GM18519 (cell line): ENCODE data around the gene TPST2.

ENCODE experiments used
- ATAC-seq: cut with Tn5 transposase; IDR thresholded peaks from one replicate; pipeline ENCODE4 v1.9.1; 2021; ENCODE audit warnings: mild to moderate bottlenecking, moderate library complexity; ENCODE audit not compliant: unreplicated experiment, low FRiP score

TPST2 gene

DNA sequence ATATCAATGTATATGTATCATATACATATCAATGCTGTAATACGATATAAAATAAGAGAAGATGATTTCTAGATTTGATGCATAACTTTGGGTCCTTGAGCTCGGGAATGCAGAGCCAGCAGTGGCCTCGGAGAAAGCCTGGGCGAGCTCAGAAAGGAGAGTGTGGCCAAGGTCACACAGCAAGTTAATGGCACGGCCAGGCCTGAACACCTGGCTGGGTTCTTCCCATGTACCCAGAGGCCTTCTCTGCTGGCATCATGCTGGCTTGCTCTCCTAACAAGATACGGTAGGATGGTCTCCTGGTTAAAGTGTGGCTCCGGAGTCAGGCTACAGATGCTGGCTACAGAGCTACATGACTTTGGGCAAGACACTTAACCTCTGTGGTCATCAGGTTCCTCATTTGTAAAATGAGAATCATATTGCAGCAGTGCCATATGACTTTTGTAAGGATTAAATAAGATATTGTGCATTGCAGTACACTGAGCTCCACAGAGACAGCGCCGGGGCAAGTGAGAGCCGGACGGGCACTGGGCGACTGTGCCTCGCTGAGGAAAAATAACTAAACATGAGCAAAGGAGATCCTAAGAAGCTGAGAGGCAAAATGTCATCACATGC lies 29.9 kb downstream of the TPST2 start:
- no peak for ATAC-seq

DNA sequence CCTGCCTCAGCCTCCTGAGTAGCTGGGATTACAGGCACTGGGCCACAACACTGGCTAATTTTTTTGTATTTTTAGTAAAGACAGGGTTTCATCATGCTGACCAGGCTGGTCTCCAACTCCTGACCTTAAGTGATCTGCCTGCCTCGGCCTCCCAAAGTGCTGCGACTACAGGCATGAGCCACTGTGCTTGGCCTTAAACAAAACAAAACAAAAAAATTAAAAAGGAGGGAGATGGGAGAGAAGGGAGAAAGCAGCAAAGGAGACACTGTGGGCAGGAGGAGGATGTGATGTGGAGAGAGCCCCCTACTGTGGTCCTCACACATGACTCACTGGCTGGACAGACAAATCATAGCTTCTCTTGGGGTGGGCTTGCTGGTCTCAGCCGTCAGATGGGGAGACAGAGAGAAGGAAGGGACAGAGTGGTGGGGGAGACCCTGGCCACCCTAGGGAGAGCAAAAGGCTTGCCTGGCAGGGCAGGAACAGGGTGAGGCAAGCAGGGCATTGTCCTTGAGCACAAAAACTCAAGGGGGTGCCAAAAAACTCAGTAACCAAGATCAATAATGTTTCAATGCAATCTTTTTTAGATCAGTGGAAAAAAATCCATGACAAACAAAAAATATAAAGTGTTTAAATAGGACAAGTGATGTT lies 31.6 kb downstream of the TPST2 start:
- ATAC-seq: no peak

DNA sequence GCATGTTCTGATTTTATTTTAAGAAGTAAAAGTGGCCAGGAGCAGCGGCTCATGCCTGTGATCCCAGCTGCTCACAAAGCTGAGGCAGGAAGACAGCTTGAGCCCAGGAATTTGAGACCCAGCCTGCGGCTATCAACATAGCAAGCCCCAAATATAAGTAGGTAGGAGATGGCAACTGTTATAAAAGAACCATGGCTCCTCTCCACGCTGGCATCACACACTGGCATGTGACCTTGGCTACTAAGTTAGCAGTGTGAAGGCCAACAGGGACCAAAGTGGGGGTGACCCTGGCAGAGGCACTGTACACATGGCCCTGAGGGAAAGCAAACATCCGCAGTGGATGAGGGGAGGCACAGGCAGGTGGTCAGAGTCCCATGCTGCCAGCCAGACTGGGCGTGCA lies 33.0 kb downstream of the TPST2 start:
- ATAC-seq: no peak

GRCh38 chr22:26555478-26555877 lies 34.5 kb downstream of the TPST2 start:
- no peak for ATAC-seq

DNA sequence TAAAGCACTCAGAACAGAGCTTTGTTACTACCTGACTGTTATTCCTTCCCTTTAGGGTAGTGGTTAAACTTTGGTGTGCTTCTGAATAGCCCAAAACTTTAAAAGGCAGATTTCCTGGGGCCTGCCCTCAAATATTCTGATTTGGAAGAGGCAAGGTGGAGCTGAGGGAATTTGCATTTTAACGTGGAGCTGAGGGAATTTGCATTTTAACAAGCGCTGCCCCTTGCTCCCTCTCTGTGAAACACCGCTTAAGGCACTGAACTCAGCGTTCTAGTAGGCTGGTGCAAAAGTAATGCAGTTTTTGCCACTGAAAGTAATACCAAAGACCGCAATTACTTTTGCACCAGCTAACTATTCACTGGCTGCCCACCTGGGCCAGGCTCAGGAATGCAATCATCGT lies 35.0 kb downstream of the TPST2 start:
- no peak for ATAC-seq

DNA sequence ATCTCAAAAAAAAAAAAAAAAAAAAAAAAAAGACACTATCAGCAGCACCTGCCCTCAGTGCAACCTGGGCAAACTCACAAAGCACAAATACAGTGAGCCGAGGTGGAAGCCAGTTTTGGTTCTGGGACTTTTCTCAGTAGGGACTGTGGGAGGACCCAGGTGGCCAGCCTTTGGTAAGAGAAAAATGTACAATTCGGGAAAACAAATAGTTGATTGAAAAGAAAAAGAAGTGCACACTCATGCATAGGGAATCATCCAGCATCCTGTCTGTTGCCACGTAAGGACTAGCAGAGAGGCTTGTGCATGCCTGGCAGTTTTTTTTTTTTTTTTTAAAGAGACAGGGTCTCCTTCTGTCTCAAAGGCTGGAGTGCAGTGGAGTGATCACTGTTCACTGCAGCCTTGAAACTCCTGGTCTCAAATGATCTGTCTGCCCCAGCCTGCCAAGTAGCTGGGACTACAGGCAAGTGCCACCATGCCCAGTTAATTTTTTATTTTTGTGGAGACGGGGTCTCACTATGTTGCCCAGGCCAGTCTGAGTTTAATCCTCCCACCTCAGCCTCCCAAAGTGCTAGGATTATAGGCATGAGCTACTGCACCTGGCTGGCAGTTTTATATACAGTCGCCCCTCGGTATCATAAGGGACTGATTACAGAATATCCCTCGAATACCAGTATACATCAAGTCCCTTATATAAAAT lies 36.7 kb downstream of the TPST2 start:
- ATAC-seq: no peak

DNA sequence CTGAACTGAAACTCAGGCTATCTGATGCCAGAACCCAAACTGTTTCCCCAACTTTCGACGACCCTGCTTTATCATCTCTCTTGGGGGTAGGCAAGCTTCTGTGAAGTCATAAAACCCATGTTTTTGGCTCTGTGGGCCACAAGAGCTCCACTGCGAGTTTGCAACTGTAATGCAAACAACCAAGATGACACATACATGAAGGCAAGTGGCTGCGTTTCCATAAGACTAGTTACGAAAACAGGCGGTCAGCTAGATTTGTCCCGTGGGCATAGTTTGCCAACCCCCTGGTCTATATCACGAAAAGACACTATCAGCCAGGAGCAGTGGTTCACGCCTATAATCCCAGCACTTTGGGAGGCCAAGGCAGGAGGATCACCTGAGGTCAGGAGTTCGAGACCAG lies 37.5 kb downstream of the TPST2 start:
- ATAC-seq: no peak

- ATAC-seq: no peak
These were observed 38.4 kb downstream of the TPST2 start for GRCh38 chr22:26551568-26551967.

DNA sequence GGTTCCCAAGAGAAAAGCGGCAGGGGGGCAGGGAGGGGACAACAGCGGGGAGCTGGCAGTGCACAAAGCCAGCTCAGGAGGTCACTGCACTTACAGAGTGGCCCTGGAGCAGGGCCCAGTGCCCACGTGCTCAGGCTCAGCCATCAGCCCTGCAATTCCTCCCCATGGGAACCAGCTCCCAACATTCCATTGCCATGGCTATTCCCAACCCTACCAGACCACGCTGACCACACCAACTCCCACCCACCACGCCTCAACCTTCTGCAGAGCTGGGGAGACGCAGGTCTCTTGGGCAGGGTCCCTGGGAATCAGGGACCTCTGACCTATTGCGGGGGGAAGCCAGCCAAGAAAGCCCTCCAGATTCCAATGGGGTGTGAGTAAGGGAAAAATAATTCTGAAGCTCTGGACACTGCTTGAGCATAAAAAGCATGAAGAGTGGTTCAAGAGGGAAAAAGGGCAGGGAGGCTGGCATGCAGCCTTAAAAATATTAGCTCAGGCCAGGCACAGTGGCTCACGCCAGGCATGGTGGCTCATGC lies 39.4 kb downstream of the TPST2 start:
- no peak for ATAC-seq

GRCh38 chr22:26549902-26550497 lies 39.9 kb downstream of the TPST2 start:
- ATAC-seq: no peak

DNA sequence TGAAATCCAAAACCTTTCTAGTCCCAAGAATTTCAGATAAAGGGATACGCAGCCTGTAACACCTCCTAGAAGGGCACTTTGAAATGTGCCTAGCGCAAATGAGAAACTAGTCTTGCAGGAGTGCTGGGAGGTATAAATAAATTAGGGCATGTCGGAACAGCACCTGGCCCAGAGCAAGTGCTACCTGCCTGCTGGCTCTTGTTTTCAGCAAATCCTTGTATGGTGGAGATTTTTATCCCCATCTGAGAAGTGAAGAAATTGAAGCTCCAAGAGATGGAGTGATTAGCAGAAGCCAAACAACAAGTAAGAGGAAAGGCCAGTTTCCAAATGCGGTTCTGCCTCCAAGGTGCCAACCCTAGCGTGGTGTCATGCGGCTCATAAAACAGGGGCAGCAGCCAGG lies 40.9 kb downstream of the TPST2 start:
- no peak for ATAC-seq

DNA sequence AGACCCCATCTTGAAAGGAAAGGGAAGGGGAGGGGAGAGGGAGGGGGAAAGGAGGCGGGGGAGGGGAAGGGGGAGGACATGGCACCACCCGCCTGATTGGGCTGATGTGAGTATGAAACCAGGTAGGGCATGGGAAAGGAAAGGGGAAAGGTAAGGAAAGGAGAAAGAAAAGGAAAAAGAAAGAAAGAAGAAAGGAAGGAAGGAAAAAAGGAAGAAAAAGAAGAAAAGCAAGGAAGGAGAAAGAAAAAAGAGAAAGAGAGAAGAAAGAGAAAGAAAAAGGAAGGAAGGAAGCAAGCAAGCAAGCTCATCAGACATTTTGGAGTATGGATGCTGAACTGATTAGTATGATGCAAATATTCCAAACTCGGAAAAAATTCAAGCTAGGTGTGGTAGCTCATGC lies 41.6 kb downstream of the TPST2 start:
- no peak for ATAC-seq

GRCh38 chr22:26547837-26548236 lies 42.1 kb downstream of the TPST2 start:
- no peak for ATAC-seq

DNA sequence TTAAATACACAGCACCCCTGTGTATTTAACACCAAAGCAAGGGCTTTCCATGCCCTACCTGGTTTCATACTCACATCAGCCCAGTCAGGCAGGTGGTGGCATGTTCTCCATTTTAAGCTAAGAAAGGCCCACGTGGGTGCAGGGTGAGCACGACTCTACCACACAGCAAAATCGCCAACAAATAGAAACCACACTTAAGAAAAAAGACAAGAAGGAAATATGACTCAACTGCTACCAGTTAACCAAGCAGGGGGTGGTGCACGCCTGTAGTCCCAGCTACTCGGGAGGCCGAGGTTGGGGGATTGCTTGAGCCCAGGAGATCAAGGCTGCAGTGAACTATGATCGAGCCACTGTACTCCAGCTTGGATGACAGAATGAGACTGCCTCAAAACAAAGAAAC lies 42.5 kb downstream of the TPST2 start:
- no peak for ATAC-seq

- ATAC-seq: no peak
These were observed 43.6 kb downstream of the TPST2 start for GRCh38 chr22:26546282-26546681.

GRCh38 chr22:26545827-26546226 lies 44.1 kb downstream of the TPST2 start:
- ATAC-seq: no peak

- ATAC-seq: no peak
These were observed 44.5 kb downstream of the TPST2 start for GRCh38 chr22:26545385-26545784.

- no peak for ATAC-seq
These were observed 45.4 kb downstream of the TPST2 start for GRCh38 chr22:26544489-26544888.

GRCh38 chr22:26542831-26543230 lies 47.1 kb downstream of the TPST2 start:
- ATAC-seq: no peak

DNA sequence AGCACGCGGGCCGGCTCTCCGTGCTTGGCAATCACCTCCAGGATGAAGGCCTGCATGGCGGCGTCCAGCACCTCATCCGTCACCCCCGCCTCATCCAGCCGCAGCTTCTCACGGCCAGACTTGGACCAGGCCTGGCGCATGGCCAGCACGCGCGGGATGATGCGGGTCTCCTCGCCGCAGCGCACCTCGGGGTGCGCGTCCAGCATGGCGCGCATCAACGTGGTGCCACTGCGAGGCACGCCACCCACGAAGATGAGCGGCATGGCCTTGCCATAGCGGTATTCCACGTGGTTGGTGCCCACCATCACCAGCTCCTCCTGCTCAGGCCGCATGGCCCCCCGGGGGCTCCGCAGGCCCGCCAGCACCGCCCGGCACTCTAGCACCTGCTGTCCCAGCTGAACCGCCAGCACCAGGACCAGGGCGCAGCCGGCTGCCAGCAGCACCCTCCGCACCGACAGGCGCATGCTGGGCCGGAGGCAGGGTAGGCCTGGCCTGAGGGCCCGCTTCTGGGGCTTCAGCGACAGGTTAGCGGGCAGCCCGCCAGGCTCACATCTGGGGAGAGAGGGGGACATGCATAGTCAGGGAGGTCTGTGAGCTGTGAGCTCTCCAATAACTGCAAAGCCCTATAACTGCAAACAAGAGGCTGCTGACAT lies 48.6 kb downstream of the TPST2 start:
- no peak for ATAC-seq

GRCh38 chr22:26540119-26540518 lies 49.8 kb downstream of the TPST2 start:
- ATAC-seq: no peak
